WTC11 (cell line): ENCODE measurements around the gene EI24. TPM values are rescaled to one million over a fixed set of nuclear protein-coding genes. Genes with fewer than 3 reads are reported as not detected.

Source experiments
- ATAC-seq: fragments of 200-7000 bp; cut with Tn5 transposase; 2 replicates; pipeline ENCODE4 v1.10.0; 2021; ENCODE audit warnings: mild to moderate bottlenecking, moderate library complexity
- CTCF ChIA-PET: fragments of 300-600 bp; sonication (Branson Sonifier 250); formaldehyde crosslinking; loops from one replicate; lab custom pipeline; 2021; ENCODE audit warnings: antibody characterized with exemption; lab: Charles Lee
- POLR2A ChIA-PET: fragments of 350-600 bp; sonication (Branson Sonifier 250); formaldehyde crosslinking; loops from one replicate; lab custom pipeline; 2021; ENCODE audit warnings: antibody characterized with exemption; lab: Charles Lee
- DNase-seq: peaks from one replicate; pipeline ENCODE4 v3.0.0; 2021; ENCODE audit warnings: low spot score
- H3K27ac Mint-ChIP-seq: 2 replicates; pipeline ENCODE4 v1.8.0; 2021; ENCODE audit warnings: mixed read lengths
- H3K27me3 Mint-ChIP-seq: 2 replicates; pipeline ENCODE4 v1.8.0; 2021; ENCODE audit warnings: low read depth, mild to moderate bottlenecking, moderate library complexity, mixed read lengths
- H3K36me3 Mint-ChIP-seq: 2 replicates; pipeline ENCODE4 v1.8.0; 2021; ENCODE audit warnings: mixed read lengths
- H3K4me1 Mint-ChIP-seq: 2 replicates; pipeline ENCODE4 v1.8.0; 2022; ENCODE audit warnings: mixed read lengths
- H3K4me3 Mint-ChIP-seq: 2 replicates; pipeline ENCODE4 v1.8.0; 2021; ENCODE audit warnings: mild to moderate bottlenecking, moderate library complexity, mixed read lengths
- H3K9me3 Mint-ChIP-seq: 2 replicates; pipeline ENCODE4 v1.8.0; 2021; ENCODE audit warnings: mixed read lengths
- ATF1 ChIP-seq: sonication (generic); formaldehyde crosslinking; IDR thresholded peaks from 2 replicates; pipeline ENCODE4 v1.8.1; 2023; ENCODE audit warnings: mild to moderate bottlenecking, moderate library complexity, missing genetic modification reagents
- ESRRA ChIP-seq: sonication (generic); formaldehyde crosslinking; IDR thresholded peaks from 2 replicates; pipeline ENCODE4 v1.8.1; 2022; ENCODE audit warnings: mild to moderate bottlenecking, missing genetic modification reagents, borderline replicate concordance
- IRF1 ChIP-seq: sonication (generic); formaldehyde crosslinking; IDR thresholded peaks from 2 replicates; pipeline ENCODE4 v1.8.0; 2023; ENCODE audit warnings: missing genetic modification reagents
- IRF2 ChIP-seq: sonication (generic); formaldehyde crosslinking; IDR thresholded peaks from 2 replicates; pipeline ENCODE4 v1.8.0; 2022; ENCODE audit warnings: low read depth, missing genetic modification reagents, borderline replicate concordance
- JAZF1 ChIP-seq: fragments of 250-450 bp; sonication (Bioruptor Pico); IDR thresholded peaks from 2 replicates; pipeline ENCODE4 v1.9.0; 2021; ENCODE audit warnings: moderate library complexity, mild to moderate bottlenecking, inconsistent platforms
- PRDM15 ChIP-seq: sonication (generic); formaldehyde crosslinking; IDR thresholded peaks from 2 replicates; pipeline ENCODE4 v1.8.0; 2022; ENCODE audit warnings: missing genetic modification reagents
- RORB ChIP-seq: fragments of 250-450 bp; sonication (Bioruptor Pico); IDR thresholded peaks from 2 replicates; pipeline ENCODE4 v1.9.0; 2021; ENCODE audit warnings: mild to moderate bottlenecking
- USF1 ChIP-seq: sonication (generic); formaldehyde crosslinking; IDR thresholded peaks from 2 replicates; pipeline ENCODE4 v1.8.0; 2022; ENCODE audit warnings: mild to moderate bottlenecking, missing genetic modification reagents
- total RNA-seq: library from RNA; stranded (reverse); gene quantifications from 3 replicates; pipeline ENCODE4 v1.2.3, GENCODE V29; 2021

EI24 gene
- total RNA-seq, 1 experiment from 2014 or later = 120 TPM

- H3K36me3 Mint-ChIP-seq = peaks cover 32% of the 10 kb centered on the region
- ChIA-PET POLR2A (no interaction called here), CTCF (interaction anchor here (0.6 to 1.0 kb wide), 2 partner anchors 14 to 198 kb away, joined by 3 read pairs; no protein-coding TSS in a partner anchor)
- no peaks in the 10 kb centered on the region for H3K27me3 Mint-ChIP-seq
- TF ChIP-seq ESRRA (no peak), JAZF1 (CRISPR knock-in tag) (no peak), IRF2 (no peak), RORB (CRISPR knock-in tag) (no peak), ATF1 (CRISPR knock-in tag) (no peak), USF1 (no peak), PRDM15 (no peak), IRF1 (CRISPR knock-in tag) (no peak)
- peak overlapping the region; percentile 88 for H3K4me3 Mint-ChIP-seq
- peaks cover 13% of the 10 kb centered on the region for H3K4me1 Mint-ChIP-seq
- H3K9me3 Mint-ChIP-seq = no peaks in the 10 kb centered on the region
- ATAC-seq (no peak), DNase-seq (no peak)
- peak overlapping the region; percentile 97 for H3K27ac Mint-ChIP-seq
These were observed 58.1 kb downstream of the EI24 start for GRCh38 chr11:125627236-125627910.

Other genes with a start within 250 kb of the EI24 start
- 33.2 to 46.1 TPM (median 36.4 TPM) in 3 replicates for gene FEZ1, start 73.2 kb upstream of the EI24 start, total RNA-seq
- gene STT3A, start 23.4 kb downstream of the EI24 start, total RNA-seq = 139 to 146 TPM (median 144 TPM) in 3 replicates
- gene CHEK1, start 55.7 kb downstream of the EI24 start, total RNA-seq = 99.9 to 111 TPM (median 101 TPM) in 3 replicates
- gene ACRV1, start 111.4 kb downstream of the EI24 start, total RNA-seq = not detected in 3 replicates
- gene PATE1, start 176.8 kb downstream of the EI24 start, total RNA-seq = not detected in 3 replicates
- not detected in 3 replicates for gene PATE2, start 209.4 kb downstream of the EI24 start, total RNA-seq
- not detected in 3 replicates for gene PATE3, start 218.7 kb downstream of the EI24 start, total RNA-seq